Measurements from ENCODE around the gene CA10. TPM values are rescaled to one million over a fixed set of nuclear protein-coding genes. Genes with fewer than 3 reads are reported as not detected.

The CA10 gene
- total RNA-seq, 1 donor, result not detected

DNA sequence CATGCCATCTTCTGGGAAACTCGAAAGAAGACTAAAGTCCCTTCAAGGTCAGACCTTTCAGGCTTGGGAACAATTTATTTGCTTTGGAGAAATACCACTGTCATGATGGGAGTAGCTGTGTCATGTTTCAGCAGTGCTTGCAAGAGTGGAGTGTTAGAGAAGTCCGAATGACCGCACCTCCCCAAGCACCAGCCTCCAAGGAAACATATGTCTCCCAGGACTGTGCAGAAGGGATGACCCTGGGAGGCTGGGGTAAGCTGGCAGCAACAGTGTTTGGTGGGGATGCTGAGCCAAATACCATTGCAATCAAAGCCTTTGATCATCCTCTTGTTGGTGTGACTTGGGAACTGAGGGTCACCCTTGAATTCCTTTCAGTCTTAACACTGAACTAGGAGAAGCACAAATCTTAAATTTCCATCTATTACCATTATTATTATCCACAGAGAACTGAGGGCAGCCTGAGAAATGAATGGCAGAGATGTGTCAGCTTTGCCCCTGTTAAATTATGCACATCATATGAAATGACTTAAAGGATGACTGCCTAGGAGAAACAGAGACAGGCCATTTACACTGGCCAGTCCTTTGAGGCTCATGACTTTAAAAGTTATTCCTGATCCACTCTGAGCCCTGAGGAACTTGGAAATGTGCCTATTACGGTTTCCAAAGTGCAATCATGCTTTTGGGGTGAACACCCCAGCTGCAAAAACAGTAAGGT, 244.9 kb downstream of the CA10 start:
- Histone ChIP-seq H3K27ac (ENCODE audit: low read depth, low read length) (no peak overlapping the region), H3K79me2 (ENCODE audit: insufficient read depth, low read length) (no peaks in the 10 kb centered on the region), H3K4me2 (ENCODE audit: insufficient read depth, low read length) (no peak overlapping the region), H3K36me3 (ENCODE audit: insufficient read depth, low read length) (no peaks in the 10 kb centered on the region), H3K27me3 (ENCODE audit: insufficient read depth, low read length) (no peaks in the 10 kb centered on the region), H3K4me3 (ENCODE audit: insufficient read depth, low read length) (no peak overlapping the region), H2AFZ (ENCODE audit: low read length) (no peak overlapping the region), H3K4me1 (ENCODE audit: insufficient read depth, low read length) (no peaks in the 10 kb centered on the region), H4K20me1 (ENCODE audit: insufficient read depth, low read length) (no peaks in the 10 kb centered on the region), H3K9me3 (ENCODE audit: low read depth, low read length) (no peaks in the 10 kb centered on the region)
- DNase-seq (ENCODE audit: insufficient read length, low spot score, missing footprints), result no peak
- TF ChIP-seq, protein P1, sequence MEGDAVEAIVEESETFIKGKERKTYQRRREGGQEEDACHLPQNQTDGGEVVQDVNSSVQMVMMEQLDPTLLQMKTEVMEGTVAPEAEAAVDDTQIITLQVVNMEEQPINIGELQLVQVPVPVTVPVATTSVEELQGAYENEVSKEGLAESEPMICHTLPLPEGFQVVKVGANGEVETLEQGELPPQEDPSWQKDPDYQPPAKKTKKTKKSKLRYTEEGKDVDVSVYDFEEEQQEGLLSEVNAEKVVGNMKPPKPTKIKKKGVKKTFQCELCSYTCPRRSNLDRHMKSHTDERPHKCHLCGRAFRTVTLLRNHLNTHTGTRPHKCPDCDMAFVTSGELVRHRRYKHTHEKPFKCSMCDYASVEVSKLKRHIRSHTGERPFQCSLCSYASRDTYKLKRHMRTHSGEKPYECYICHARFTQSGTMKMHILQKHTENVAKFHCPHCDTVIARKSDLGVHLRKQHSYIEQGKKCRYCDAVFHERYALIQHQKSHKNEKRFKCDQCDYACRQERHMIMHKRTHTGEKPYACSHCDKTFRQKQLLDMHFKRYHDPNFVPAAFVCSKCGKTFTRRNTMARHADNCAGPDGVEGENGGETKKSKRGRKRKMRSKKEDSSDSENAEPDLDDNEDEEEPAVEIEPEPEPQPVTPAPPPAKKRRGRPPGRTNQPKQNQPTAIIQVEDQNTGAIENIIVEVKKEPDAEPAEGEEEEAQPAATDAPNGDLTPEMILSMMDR (IDR thresholded peaks at IDR 0.05; ENCODE audit: extremely low read depth, low read depth, low read length), result no peak

DNA sequence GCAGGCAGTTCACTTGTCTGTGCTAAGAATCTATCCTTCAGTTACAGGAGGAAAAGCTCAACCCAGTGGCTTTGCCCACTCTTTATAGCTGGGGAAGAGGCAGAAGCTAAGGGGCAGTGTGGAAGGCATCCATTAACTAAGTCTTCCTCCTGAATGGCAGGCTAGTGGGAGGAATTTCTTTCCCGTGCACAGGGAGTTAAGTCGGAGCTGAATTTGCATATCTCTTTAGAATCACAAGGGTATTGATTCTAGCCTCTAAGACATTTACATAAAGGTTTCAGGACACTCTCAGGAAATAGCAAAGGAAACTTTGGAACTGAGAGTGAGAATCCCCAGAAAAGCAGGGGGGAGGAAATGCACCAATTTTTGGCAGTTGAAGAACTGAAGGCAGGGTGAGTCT, 245.6 kb downstream of the CA10 start:
- no peaks in the 10 kb centered on the region for H3K4me1 ChIP-seq (ENCODE audit: insufficient read depth, low read length)
- no peak overlapping the region for H3K27ac ChIP-seq (ENCODE audit: low read depth, low read length)
- H3K4me2 ChIP-seq (ENCODE audit: insufficient read depth, low read length), result no peak overlapping the region
- no peaks in the 10 kb centered on the region for H3K27me3 ChIP-seq (ENCODE audit: insufficient read depth, low read length)
- no peaks in the 10 kb centered on the region for H3K79me2 ChIP-seq (ENCODE audit: insufficient read depth, low read length)
- no peaks in the 10 kb centered on the region for H3K9me3 ChIP-seq (ENCODE audit: low read depth, low read length)
- H3K4me3 ChIP-seq (ENCODE audit: insufficient read depth, low read length), result no peak overlapping the region
- no peaks in the 10 kb centered on the region for H4K20me1 ChIP-seq (ENCODE audit: insufficient read depth, low read length)
- TF ChIP-seq, protein P1 (IDR thresholded peaks at IDR 0.05; ENCODE audit: extremely low read depth, low read depth, low read length), result no peak
- no peak overlapping the region for H2AFZ ChIP-seq (ENCODE audit: low read length)
- H3K36me3 ChIP-seq (ENCODE audit: insufficient read depth, low read length), result no peaks in the 10 kb centered on the region
- no peak for DNase-seq (ENCODE audit: insufficient read length, low spot score, missing footprints)

DNA sequence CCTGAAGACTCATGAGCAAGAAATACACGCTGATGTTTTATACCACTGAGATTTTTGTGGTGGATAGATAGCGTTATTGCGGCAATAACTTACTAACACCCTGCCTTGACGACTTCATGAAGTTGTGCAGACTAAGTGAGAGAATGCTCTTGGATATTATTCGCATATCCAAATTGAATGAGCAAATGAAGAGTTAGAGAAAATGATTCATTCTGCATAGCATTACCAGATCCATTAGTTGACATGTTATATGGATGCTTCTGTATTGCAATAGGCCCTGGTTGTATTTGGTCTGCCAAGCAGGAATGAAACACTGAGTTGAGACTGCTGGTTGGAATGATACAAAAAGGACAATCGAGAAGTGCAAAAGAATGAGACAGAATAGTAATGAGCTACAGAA, 247.3 kb downstream of the CA10 start:
- H2AFZ ChIP-seq (ENCODE audit: low read length), result no peak overlapping the region
- H3K9me3 ChIP-seq (ENCODE audit: low read depth, low read length), result no peaks in the 10 kb centered on the region
- H3K27me3 ChIP-seq (ENCODE audit: insufficient read depth, low read length), result no peaks in the 10 kb centered on the region
- no peak overlapping the region for H3K27ac ChIP-seq (ENCODE audit: low read depth, low read length)
- no peak overlapping the region for H3K4me3 ChIP-seq (ENCODE audit: insufficient read depth, low read length)
- H3K4me2 ChIP-seq (ENCODE audit: insufficient read depth, low read length), result no peak overlapping the region
- no peaks in the 10 kb centered on the region for H3K4me1 ChIP-seq (ENCODE audit: insufficient read depth, low read length)
- TF ChIP-seq, protein P1 (IDR thresholded peaks at IDR 0.05; ENCODE audit: extremely low read depth, low read depth, low read length), result no peak
- no peaks in the 10 kb centered on the region for H3K79me2 ChIP-seq (ENCODE audit: insufficient read depth, low read length)
- DNase-seq (ENCODE audit: insufficient read length, low spot score, missing footprints), result no peak
- no peaks in the 10 kb centered on the region for H4K20me1 ChIP-seq (ENCODE audit: insufficient read depth, low read length)
- H3K36me3 ChIP-seq (ENCODE audit: insufficient read depth, low read length), result no peaks in the 10 kb centered on the region

DNA sequence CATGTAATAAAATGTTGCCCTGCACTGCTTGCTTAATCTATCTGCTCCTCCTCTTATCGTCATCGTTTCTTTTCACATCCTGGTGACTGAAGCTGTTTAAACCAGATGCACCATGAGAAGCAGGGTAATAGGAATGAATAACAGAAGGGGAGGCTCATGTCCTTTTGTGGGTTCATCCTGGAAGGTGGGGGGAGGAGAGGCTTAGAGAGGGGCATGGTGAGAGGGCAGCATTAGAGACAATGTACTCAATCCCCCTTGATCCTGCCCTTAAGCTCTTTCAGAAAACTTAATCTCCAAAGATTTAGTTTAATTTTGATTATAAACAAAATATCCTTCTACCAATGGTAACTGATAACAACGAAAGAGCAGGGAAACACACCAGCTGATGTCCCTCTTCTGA, 248.5 kb downstream of the CA10 start:
- Histone ChIP-seq H3K4me3 (ENCODE audit: insufficient read depth, low read length) (no peak overlapping the region), H3K79me2 (ENCODE audit: insufficient read depth, low read length) (no peaks in the 10 kb centered on the region), H3K36me3 (ENCODE audit: insufficient read depth, low read length) (no peaks in the 10 kb centered on the region), H3K4me2 (ENCODE audit: insufficient read depth, low read length) (no peak overlapping the region), H4K20me1 (ENCODE audit: insufficient read depth, low read length) (no peaks in the 10 kb centered on the region), H3K9me3 (ENCODE audit: low read depth, low read length) (no peaks in the 10 kb centered on the region), H3K27me3 (ENCODE audit: insufficient read depth, low read length) (no peaks in the 10 kb centered on the region), H3K27ac (ENCODE audit: low read depth, low read length) (no peak overlapping the region), H3K4me1 (ENCODE audit: insufficient read depth, low read length) (no peaks in the 10 kb centered on the region), H2AFZ (ENCODE audit: low read length) (no peak overlapping the region)
- DNase-seq (ENCODE audit: insufficient read length, low spot score, missing footprints), result no peak
- TF ChIP-seq, protein P1 (IDR thresholded peaks at IDR 0.05; ENCODE audit: extremely low read depth, low read depth, low read length), result no peak
